IMR-90 (cell line): Measurements from ENCODE around the gene CACNA1G.

Experiments
- BHLHE40 ChIP-seq: fragments of 150-350 bp; IDR thresholded peaks from 2 replicates; pipeline ENCODE4 v1.6.1; 2016; ENCODE audit warnings: mild to moderate bottlenecking, low read depth, low read length
- CEBPB ChIP-seq: IDR thresholded peaks from 2 replicates; pipeline ENCODE4 v1.6.1; 2012; ENCODE audit warnings: low read depth, low read length, improper control_type of control experiment
- CHD1 ChIP-seq: IDR thresholded peaks from 2 replicates; pipeline ENCODE4 v1.6.1; 2012; ENCODE audit warnings: low read depth, low read length, improper control_type of control experiment
- CTCF ChIP-seq: conservative IDR thresholded peaks from 2 replicates; pipeline ENCODE4 v1.5.1; 2012; ENCODE audit warnings: mild to moderate bottlenecking, low read depth, low read length, improper control_type of control experiment
- MAZ ChIP-seq: IDR thresholded peaks from 2 replicates; pipeline ENCODE4 v1.6.1; 2012; ENCODE audit warnings: low read depth, mild to moderate bottlenecking, low read length, improper control_type of control experiment, moderate library complexity, borderline replicate concordance
- MXI1 ChIP-seq: IDR thresholded peaks from 2 replicates; pipeline ENCODE4 v1.6.1; 2012; ENCODE audit warnings: low read depth, mild to moderate bottlenecking, low read length, moderate library complexity, borderline replicate concordance
- NFE2L2 ChIP-seq: fragments of 150-350 bp; IDR thresholded peaks from 2 replicates; pipeline ENCODE4 v1.6.1; 2016; ENCODE audit warnings: low read depth, mild to moderate bottlenecking, low read length
- POLR2A ChIP-seq: IDR thresholded peaks from 2 replicates; pipeline ENCODE4 v1.6.1; 2012; ENCODE audit warnings: mild to moderate bottlenecking, low read depth, low read length
- RAD21 ChIP-seq: IDR thresholded peaks from 2 replicates; pipeline ENCODE4 v1.6.1; 2012; ENCODE audit warnings: low read length, improper control_type of control experiment
- RCOR1 ChIP-seq: IDR thresholded peaks from 2 replicates; pipeline ENCODE4 v1.6.1; 2012; ENCODE audit warnings: mild to moderate bottlenecking, low read length, improper control_type of control experiment; ENCODE audit not compliant: insufficient replicate concordance
- RFX5 ChIP-seq: IDR thresholded peaks from 2 replicates; pipeline ENCODE4 v1.8.0; 2012; ENCODE audit warnings: low read depth, mild to moderate bottlenecking, low read length, moderate library complexity
- SMC3 ChIP-seq: fragments of 150-350 bp; IDR thresholded peaks from 2 replicates; pipeline ENCODE4 v1.6.1; 2016; ENCODE audit warnings: low read depth, mild to moderate bottlenecking, antibody characterized with exemption, low read length, moderate library complexity
- USF2 ChIP-seq: fragments of 150-350 bp; IDR thresholded peaks from 2 replicates; pipeline ENCODE4 v1.6.1; 2017; ENCODE audit warnings: mild to moderate bottlenecking, antibody characterized with exemption, low read length, low read depth

GRCh38 chr17:50641357-50641756 is 80.8 kb downstream of the CACNA1G start:
- no peak for TF ChIP-seq CTCF
- no peak for TF ChIP-seq RAD21
- no peak for TF ChIP-seq POLR2A
- no peak for TF ChIP-seq SMC3
- TF ChIP-seq USF2: no peak
- no peak for TF ChIP-seq RFX5
- TF ChIP-seq CEBPB: no peak
- no peak for TF ChIP-seq NFE2L2
- no peak for TF ChIP-seq MXI1
- no peak for TF ChIP-seq CHD1
- no peak for TF ChIP-seq BHLHE40
- TF ChIP-seq RCOR1: no peak
- TF ChIP-seq MAZ: no peak
